ENCODE data around the gene AVEN.

DNA sequence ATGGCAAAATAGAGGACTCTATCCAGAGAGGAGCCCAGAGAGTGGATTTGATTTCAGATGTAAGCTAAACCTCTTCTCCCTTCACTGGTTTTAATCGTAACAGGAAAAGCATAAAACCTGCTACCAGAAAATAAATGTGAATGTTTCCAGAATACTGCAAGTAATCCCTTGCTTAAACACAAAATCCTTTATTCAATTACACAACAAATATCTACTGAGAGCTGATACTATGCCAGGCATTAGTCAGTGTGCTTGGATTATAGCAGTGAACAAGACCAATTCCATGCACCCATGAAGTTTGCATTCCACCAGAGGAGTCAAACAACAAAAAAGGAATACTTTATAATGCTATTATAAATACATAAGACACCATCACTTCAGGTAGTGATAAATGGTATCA, 15.1 kb downstream of the AVEN start:
- TF ChIP-seq, protein P1, sequence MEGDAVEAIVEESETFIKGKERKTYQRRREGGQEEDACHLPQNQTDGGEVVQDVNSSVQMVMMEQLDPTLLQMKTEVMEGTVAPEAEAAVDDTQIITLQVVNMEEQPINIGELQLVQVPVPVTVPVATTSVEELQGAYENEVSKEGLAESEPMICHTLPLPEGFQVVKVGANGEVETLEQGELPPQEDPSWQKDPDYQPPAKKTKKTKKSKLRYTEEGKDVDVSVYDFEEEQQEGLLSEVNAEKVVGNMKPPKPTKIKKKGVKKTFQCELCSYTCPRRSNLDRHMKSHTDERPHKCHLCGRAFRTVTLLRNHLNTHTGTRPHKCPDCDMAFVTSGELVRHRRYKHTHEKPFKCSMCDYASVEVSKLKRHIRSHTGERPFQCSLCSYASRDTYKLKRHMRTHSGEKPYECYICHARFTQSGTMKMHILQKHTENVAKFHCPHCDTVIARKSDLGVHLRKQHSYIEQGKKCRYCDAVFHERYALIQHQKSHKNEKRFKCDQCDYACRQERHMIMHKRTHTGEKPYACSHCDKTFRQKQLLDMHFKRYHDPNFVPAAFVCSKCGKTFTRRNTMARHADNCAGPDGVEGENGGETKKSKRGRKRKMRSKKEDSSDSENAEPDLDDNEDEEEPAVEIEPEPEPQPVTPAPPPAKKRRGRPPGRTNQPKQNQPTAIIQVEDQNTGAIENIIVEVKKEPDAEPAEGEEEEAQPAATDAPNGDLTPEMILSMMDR (IDR thresholded peaks at IDR 0.05; ENCODE audit: low read depth, low read length, poor library complexity, severe bottlenecking) = no peak
- TF ChIP-seq EZH2phosphoT487 (IDR thresholded peaks at IDR 0.05; ENCODE audit: borderline replicate concordance, low read length) = no peak
